ENCODE results near the gene MEIOSIN.
"Not testable (repeated sequence)": the region's sequence is repeated elsewhere in the genome, so short reads cannot be mapped to it uniquely, and the experiment has no call there.

MEIOSIN gene, protein sequence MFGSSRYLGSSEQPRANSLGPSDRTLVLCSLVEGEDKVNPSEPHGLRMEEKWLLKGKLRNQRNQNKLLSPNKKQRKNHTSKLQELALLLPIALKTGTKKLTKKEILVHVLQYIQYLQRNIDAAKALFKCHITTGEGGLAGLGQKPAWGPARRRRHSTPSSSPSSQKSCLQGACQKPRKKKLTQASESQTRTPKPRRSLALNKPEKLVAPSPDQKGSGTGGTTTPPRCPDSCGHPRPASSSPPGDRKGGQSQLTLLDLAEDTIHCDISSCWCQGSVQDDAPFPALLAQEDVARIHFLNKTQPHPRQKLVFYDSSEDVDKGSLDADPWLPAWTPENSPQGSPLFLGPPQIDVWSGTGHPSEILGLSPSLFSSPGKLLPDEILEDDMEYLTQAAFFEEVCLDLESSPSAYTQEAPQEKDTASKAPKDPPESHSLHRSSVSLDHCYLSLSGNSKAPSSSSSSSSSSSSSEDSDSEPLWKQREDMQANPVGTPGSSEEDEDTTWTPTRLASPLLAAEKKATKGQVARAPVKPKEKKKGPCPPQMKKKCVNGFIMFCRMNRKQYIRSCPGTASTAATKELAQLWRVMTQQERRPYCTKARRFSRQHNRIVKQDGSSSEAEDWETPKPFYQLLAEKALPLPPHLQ

DNA sequence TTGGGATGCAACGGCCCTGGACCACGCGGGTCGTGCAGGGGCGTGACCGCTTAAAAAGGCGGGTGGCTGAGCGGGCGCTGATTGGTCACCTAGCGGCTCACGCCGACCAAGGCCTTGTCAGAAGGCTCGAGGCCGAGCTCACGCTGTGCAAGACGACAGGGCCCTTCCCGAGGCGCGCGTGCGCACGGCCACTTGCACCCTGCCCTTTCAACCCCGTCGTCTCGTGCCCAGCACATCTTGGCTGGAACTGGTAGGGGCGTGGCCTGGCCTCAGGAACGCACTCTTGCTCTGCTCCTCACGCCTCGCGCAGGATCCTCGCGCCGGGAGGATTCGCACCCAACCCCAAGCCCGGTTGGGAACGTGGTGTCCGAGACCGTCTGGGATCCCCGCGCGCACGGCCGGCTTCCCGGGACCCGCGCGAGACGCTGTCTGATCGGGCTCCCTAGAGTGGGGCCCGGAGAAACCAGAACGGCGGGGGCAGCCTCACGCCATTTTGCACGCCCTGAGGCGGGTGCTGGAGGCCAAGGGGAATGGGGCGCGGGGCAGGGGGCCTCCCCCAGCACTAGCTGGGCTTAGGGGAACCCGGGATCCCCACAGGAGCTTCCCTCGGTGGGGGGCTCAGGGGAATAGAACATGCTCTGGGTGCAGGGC is at the start of gene MEIOSIN:
MEIOSIN (plus strand) TSS at position 280 of the 651 bp plus-strand sequence. CDS start 1,938 bp downstream, outside the sequence.
- DNase-seq: no peak

GRCh38 chr19:45685045-45685444 is 48.2 kb upstream of the MEIOSIN start:
- DNase-seq: not testable (repeated sequence)

- DNase-seq: no peak
These were observed 45.6 kb upstream of the MEIOSIN start for GRCh38 chr19:45687599-45687998.

DNA sequence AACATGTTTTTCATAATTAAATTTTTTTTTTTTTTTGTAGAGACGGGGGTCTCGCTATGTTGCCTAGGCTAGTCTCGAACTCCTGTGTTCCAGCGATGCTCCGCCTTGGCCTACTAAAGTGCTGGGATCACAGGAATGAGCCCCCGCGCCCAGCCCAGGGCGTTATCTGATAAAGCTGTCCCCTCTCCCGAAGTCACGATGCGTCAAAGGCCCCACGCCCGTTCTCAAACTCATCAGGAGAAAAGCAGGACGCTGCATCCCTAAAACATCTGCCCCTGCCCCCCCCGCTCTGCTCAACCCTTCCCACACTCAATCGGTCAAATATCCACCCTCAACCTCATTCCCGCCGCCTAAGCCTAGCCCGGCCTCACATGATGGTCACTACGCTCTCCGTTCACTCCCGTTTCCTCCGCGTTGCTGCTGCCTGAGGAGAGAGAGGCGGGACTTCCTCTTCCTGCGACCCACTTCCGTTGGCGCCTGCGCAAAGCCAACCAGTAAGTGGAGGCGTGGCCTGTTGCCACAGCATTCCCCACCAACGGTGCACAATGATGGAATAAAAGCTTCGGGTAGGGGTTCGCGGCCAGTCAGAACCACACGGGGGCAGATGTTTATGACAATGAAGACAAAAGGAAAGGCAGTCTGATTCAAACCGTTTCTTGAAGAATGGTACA is 41.6 kb upstream of the MEIOSIN start, which contains the start of gene SNRPD2:
SNRPD2 (minus strand) TSS at position 438 of the 671 bp plus-strand sequence; CDS start at position 373, 65 bp downstream.
- peak; percentile 87 to 92 for DNase-seq

DNA sequence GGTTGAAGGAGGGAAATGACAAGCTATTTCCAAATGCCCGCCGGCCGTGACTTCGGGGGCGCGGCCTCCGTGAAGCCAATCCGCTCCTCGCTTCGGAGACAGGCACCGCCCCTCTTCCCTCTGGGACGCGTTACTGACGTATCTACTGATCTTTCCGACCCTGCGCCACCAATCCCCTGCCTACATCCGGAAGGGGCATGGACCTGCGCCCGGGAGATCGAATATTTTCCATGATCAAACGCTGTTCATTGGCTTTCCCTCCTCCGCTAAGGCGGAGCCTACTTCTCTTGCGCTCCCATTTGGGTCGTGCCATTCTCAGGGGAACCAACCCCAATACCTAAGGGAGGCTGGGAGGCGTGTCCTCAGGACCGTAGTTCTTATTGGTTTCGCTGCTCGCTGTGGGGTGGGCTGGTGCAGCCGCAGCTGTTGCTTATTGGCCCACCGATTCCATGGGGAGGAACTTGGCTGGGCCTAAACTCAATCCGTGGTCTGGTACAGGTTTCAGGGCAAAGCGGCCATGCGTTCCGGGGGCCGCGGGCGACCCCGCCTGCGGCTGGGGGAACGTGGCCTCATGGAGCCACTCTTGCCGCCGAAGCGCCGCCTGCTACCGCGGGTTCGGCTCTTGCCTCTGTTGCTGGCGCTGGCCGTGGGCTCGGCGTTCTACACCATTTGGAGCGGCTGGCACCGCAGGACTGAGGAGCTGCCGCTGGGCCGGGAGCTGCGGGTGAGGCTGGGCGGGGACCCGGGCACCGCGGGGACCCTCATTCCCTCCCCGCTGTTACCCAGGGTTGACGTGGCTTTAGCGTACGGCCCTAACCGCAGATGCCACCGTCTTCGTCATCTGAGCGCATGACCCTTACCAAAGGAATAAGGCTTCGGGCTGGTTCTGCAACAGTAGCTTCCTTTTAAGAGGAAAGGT is 40.8 kb upstream of the MEIOSIN start, which contains the start of gene QPCTL:
QPCTL (plus strand) TSS at position 480 of the 919 bp plus-strand sequence; CDS start at position 518, 38 bp downstream.
- peak; percentile 92 to 98 for DNase-seq

- DNase-seq: peak; percentile 65 to 78
These were observed 40.0 kb upstream of the MEIOSIN start for GRCh38 chr19:45693106-45693788.

DNA sequence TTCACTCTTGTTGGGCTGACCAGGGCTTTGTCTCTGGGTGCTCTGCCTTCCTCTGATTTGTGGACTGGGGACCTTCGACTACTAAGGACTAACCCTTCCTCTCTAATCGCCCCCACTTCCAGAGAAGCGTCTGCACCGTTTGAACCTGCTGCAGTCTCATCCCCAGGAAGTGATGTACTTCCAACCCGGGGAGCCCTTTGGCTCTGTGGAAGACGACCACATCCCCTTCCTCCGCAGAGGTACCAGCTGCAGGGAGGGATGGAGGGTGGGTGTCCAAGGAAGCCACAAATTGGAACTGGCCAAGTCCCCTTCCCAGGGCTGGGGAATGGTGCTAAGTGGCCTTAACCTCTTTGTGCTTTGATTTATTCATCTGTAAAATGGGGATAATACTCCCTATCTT is 31.6 kb upstream of the MEIOSIN start:
- DNase-seq: no peak

GRCh38 chr19:45705115-45705514 is 28.1 kb upstream of the MEIOSIN start:
- no peak for DNase-seq

DNA sequence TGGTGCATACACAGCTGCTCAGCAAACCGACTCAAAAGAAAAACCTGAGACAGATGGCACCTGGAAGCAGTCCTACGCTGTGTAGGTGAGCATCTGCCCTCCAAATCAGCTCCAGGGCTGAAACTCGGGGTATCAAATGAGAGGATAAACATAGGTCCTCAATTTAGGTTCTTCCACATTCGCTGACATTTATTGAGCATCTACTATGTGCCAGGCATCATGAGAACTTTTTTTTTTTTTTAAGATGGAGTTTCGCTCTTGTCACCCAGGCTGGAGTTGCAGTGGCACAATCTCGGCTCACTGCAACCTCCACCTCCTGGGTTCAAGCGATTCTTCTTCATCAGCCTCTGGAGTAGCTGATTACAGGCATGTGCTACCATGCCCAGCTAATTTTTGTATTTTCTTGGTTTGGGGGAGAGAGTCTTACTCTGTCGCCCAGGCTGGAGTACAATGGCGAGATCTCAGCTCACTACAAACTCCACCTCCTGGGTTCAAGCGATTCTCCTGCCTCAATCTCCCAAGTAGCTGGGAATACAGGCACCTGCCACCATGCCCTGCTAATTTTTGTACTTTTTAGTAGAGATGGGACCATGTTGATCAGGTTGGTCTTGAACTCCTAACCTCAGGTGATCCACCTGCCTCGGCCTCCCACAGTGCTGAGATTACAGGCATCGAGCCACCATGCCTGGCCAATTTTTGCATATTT is 27.4 kb upstream of the MEIOSIN start:
- no peak for DNase-seq

GRCh38 chr19:45710356-45711130 is 22.7 kb upstream of the MEIOSIN start:
- no peak for DNase-seq

DNA sequence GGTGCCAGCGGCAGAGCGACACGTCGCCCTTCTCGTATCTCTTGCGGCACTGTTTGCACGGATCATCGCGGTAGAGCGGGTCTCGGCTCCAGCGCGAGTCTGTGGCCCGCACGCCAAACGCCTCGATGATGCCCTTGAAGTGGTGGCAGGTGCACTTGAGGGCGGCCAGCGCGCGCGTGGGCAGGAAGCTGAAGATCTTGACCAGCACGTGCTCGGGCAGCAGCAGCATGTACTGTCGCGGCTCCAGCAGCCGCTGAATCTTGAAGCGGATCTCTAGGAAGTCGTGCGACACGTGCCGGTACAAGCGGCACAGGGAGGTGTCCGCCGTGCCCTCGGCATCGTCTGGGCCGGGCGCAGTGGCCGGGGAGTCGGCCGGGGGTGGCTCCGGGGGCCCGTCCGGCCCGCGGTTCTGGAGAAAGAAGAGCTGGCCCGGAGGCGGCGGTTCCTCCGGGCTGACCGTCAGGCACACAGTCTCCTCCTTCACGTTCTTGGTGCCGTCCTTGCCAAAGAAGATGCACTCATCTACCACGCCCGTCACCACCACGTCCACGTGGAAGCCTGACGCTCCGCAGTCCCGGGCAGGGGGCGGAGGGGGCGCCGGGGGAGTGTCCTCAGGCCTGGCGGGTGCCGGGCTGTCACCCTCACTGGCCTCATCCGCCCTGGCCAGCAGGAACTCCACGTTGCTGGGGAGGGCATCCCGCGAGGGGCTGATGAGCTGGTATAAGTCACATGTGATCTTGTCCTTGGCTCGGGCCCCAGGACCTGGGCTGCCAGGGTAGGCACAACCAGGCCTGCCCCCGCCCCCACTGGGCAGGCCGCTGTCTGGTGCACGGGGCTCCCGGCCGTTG is 21.2 kb upstream of the MEIOSIN start:
- DNase-seq: no peak

DNA sequence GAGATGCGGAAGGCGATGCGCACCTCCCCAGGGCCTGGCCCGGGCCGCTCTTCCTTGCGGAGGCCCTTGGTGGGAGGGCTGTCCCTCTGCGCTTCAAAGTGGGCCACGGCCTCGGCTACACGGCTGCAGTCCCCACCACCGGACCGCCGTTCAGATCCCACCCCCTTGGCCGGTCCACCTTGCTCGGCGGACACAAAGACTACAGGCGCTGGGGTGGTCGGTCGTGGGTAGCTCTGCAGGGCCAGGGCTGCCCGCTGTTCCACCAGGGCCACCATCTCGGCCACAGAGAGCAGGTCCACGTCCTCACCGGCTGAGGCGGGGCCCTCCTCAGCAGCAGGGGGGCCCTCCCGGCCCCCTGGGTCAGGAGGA is 20.6 kb upstream of the MEIOSIN start:
- DNase-seq: no peak

- no peak for DNase-seq
These were observed 20.1 kb upstream of the MEIOSIN start for GRCh38 chr19:45713141-45713540.

GRCh38 chr19:45715139-45715538 is 18.1 kb upstream of the MEIOSIN start:
- DNase-seq: no peak

DNA sequence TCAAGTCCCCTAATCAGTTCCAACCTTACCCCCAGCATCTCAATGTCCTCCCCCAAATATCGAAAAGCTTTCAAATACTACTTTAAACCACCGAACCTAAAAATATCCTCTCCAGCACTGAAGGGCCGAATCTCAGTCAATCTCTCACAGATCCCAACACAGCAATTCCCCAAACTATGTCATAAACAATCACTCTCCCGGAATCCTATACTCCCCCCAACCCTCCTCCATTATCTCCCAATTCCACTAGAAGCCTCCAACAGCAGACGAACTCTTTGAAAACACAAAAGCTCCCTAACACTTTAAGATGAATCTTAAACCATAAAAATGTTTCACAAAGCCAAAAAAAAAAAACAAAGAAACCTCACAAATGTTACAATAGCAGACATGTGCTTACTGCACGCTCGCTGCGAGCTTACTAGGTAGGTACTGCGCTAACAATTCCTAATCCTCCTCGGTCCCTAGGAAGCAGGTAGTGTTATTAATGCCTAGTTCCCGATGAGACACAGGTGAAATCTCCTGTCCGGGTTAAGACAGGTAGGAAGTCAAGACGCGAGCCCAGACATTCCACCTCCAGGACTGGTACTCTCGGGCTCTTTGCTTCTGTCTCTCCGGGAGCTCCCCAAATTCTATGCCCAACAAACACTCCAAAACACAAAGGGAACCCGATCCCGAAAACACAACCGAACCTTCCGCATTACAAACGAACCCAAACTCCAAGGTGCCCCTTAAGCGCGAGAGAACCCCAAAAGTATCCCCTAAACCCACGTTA is 16.7 kb upstream of the MEIOSIN start:
- peak in 1 of 2 experiments; percentile 4 for DNase-seq

GRCh38 chr19:45717131-45717982 is 15.9 kb upstream of the MEIOSIN start:
- peak; percentile 94 to 99 for DNase-seq
